Non-pigmented ciliary epithelial cell (primary cell): ENCODE results near the gene FASN.

ENCODE experiments used
- DNase-seq: peaks from one replicate; pipeline ENCODE4 v3.0.0-alpha.2; 2010; ENCODE audit warnings: low read depth

Gene FASN

DNA sequence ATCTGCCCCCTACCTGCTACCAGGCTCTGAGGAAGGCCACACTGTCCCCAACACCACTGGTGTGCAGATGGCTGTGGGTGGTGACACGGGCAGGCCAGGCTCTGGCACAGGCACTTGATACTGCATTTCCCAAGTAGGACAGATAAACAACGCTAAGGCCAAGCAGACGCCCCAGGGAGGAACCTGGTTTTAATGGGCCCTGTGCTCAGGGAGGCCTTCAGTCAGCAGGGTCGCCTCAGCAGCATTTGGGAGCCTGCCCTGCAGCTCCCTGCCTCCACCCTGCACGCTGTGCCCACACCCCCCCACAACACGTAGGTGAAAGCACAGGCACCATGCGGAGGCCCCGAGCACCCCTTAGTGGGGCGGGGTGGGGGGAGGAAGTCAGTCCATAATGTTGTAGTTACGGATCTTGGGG lies 3.3 kb upstream of the FASN start:
- no peak for DNase-seq

DNA sequence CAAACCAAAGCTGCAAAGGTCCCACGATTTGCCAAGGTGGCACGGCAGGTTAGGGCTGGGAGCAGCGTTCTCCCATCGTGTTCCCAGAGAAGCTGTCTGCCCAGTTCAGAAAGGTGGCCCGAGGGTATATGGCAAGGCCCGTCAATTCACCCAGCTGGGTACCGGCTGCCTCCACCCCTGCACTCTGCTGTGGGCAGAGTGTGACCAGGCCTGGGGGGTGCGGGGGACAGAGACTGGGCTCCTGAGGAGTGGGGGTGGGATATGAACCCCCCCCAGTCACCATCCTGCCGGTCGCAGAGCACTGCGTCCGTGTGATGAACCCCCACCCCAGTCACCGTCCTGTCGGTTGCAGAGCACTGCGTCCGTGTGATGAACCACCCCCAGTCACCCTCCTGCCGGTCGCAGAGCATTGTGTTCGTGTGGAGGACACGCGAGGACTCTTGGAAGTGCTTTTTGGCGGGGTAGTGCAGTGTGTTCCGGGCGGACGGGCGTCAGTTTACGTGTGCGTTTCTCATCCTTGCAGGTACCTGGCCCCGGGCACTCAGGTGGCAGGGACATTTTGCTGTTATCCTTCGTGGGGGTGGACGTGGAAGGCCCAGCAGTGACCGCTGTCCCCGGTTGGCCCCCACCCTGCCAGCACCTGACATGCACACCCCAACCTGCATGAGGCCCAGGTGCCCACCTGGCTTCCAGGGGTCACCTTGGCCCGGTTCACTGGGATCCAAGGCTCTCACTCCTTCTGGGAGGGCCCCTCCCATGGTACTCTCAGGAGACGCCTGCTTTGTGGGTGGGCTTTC lies 2.7 kb upstream of the FASN start:
- no peak for DNase-seq

DNA sequence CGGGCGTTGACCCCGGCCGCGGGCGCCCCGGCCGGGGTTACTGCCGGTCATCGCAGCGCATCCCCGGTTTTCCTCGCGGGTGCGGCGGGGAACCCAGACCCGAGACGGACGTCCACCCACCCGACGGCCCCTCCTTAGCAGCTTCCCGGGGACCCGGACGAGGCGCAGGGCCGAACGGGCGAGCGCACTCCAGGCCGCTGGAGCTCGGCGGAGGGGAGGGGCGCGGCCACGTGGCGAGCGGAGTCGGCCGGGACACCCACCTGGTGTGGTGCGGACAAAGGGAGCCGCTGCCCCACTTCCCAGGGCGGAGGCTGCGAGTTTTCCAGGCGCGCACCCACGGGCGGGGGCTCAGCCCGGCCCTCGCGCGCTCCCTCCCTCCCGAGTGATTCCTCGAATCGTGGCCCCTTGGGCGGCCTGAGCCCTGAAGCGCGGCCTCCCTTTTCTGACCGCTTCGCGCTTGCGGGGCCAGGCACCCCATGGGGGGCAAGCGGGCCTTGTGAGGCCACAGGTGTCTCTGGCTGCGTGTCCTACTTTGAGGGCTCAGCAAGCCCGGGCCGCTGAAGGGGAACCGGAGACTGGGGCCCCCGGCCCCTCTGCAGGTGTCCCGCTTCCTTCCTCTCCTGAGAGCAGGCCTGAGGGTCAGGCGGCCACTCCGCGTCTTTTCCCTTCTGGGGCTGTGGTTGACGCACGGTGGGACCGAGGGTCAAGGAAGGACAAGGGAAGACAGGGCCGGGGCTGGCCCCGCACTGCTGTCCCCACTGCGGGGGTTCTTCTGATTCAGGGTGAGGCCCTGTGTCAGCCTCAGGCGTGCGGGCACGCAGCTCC lies 1.1 kb upstream of the FASN start:
- DNase-seq = no peak

GRCh38 chr17:82097919-82098168 lies 192 bp downstream of the FASN start:
- DNase-seq = no peak

- no peak for DNase-seq
Observed at GRCh38 chr17:82097184-82097918, 685 bp downstream of the FASN start.

- DNase-seq = no peak
Observed at GRCh38 chr17:82096709-82097183, 1.3 kb downstream of the FASN start.

DNA sequence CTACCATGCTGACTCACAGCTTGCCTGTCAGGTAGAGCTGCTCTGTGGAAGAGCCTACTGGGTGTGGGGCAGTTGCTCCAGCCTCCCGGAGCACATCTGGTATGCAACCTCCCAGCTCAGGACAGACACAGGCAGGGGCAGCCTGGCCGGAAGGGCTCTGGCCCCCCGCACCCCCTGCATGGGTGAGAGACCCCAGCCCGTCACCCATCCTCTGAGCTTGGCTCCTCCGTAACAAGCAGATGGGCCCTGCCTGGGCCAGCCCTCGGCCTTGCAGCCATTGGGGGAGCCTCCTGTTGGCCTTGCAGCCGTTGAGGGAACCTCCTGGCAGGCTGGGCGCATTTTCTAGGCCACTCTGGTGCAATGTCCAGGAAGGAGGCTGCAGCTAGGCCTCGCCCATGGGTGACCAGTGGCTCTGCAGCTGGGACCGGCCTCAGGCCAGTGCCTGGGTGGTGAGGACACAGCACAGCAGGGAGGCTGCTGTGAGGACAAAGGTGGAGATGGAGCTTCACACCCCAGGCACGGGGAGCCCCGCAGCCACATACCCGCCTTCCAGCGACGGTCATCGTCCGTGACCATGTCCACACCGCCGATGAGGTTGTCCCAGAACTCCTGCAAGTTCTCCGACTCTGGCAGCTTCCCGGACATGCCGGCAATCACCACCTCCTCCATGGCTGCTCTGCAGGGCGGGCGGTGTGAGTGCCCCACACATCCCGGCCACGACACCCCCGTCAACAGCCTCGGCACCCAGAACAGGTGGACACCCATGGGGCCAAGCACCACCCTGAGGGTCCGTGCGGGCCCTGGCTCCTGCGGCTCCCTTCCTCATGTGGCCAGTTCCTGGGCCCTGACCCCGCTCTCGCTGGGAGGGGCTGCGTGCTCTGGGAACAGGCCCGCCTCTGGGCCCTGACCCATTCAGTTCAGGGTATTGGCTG lies 2.0 kb downstream of the FASN start:
- DNase-seq = no peak

DNA sequence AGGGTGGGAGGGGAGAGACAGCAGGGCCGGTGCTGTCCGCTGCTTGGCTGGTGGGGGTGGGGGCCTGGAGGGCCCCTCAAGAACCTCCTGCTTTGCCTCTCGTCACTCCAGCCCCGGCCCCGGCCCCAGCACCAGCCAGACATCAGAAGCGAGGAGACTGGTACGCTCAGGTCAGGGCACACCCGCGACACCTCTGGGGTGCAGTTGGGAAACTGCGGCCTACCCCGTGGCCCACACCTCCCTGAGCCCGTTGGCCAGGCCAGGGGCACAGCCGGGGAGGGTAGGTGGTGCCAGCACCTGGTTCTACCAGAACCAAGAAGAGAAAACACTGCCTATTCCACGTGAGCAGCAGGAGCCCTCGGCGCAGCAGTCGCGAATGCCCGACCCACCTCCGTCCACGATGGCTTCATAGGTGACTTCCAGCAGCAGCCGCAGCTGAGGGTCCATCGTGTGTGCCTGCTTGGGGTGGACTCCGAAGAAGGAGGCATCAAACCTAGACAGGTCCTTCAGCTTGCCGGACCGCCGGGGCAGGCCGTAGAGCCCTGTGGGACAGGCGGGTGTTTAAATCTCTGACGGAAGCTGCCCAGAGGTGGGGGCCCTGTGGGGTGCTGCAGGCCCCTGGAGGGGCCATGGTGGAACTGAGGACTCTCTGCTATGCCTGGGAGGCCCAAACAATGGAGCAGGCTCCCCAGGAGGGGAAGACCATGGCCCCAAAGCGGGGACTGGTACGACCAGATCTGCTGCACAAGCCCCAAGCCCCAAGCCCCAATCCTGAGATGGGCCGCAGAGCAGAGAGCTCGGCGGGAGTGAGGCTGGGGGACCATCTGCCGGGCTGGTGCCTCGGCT lies 2.9 kb downstream of the FASN start:
- DNase-seq = no peak

- DNase-seq = no peak
Observed at GRCh38 chr17:82092995-82093751, 4.9 kb downstream of the FASN start.

DNA sequence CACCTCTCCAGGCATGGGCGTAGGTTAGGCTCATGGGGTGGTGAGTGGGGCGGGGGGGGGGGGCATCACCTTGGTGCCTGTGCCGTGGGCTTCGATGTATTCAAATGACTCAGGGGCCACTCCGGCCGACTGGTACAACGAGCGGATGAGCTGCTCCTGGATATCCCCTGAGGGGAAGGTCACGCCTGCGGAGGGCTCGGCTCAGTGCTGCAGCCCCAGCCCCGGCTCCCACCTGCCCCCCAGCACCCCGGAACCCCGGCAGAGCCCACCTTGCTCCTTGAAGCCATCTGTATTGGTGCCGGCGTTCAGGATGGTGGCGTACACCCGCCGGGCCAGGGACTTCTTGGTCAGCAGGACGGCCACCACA lies 5.4 kb downstream of the FASN start:
- DNase-seq = no peak

DNA sequence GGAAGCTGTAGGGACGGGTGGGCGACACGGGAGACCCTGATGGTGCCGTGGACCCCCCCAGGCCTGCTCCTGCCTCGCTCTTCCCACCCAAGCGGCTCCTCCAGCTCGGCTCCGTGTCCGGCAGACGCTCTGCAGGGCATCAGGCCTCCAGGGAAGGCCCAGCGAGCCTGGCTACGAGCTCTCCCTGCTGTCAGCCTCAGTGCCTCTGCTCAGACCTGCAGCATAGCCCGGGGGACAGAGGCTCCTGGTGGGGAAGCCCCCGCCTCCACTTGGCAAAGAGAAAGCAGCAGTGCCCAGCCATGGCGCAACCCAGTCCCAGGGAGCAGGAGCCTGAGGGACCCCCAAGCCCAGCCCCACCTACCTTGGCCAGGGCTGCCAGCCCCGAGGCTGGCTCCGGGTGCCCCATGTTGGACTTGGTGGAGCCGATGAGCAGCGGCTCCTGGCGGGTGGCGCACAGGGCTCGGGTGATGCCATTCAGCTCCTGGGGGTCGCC lies 5.9 kb downstream of the FASN start:
- DNase-seq = no peak

- DNase-seq = no peak
Observed at GRCh38 chr17:82091264-82092066, 6.6 kb downstream of the FASN start.

DNA sequence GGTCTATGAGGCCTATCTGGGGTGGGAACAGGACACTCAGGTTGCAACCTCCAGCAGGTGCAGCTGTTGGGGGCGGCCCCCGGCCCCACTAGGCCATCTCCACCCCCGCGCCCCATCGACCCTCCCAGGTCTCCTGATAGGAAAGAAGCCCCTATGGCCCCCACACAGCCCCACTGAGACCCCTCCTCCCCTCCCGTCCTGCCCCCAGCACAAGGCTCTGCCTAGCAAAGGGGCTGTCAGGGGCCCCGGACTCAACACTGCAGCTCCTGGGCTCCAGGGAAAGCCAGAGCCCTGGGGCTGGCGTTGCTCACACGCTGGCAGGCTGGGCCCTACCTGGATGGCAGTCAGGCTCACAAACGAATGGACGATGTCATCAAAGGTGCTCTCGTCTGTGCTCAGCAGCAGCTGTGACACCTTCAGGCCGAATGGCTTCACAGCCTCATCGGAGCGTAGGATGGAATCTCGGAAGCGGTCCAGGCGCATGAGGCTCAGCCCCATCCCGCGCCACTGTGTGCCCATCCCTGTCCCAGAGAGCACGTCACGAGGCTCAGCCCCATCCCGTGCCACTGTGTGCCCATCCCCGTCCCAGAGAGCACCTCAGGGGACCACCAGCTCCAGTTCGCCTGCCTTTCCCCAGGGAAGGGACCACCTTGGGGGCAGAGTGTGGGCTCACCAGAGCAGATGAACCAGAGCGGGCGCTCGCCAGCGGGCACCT lies 7.3 kb downstream of the FASN start:
- no peak for DNase-seq

- DNase-seq = no peak
Observed at GRCh38 chr17:82089723-82090548, 8.1 kb downstream of the FASN start.

DNA sequence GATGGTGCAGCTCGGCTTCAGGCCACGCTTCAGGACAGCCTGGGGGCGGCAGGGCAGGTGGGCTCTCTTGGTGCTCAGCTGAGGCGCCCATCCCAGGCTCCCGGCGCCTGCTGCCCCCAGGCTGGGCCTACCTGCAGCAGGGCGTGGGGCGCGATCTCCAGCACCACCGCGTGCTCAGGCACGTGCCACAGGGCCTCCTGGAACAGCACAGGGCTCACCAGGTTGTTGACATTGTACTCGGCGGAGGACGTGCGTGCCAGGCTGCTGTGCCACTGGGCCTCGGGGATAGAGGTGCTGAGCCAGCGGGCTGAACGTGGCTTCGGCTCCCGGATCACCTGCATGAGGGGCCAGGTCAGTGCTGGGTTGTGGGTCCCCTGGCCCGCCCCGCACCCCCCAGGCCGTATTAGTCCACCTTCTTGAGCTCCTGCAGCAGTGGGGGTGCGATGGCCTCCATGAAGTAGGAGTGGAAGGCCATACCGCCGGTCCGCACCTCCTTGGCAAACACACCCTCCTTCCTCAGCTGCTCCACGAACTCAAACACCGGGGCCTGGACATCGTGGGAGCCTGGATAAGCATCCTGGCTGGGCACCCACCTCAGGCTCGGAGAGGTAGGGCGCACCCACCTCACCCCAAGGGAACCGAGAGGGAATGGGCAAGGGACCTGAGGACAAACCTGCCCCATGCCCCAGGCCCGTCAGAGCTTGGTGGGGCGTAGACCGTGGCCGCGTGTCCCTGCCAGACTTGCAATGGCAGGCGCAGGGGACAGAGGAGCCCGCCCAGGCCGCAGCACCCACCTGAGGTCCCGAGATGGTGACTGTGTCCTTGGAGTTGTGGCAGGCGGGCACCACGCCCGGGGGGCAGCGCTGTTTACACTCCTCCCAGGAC lies 9.0 kb downstream of the FASN start:
- no peak for DNase-seq
